ENCODE results near the gene RTN4.

Gene RTN4

DNA sequence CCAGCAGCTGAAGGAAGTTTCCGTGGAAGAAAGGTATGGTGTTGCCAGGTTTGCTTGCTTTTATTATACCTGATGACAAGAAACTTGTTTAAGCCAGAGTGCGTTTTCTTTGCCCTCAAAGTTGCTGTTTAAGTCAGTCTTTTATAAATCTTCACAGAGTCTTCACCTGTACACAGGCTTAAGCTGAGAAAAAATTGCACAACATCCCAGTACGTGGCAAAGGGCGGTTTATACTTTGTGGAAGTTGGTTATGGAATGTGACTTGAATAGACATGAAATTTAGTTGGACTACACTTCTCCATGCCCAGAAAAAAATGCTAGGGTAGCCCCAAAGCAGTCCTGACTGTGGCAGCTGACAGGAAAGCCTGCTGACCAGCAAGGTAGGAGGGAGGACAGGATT, 121.5 kb downstream of the RTN4 start:
- no peak overlapping the region for H3K4me3 ChIP-seq (ENCODE audit: low read depth, low read length)

DNA sequence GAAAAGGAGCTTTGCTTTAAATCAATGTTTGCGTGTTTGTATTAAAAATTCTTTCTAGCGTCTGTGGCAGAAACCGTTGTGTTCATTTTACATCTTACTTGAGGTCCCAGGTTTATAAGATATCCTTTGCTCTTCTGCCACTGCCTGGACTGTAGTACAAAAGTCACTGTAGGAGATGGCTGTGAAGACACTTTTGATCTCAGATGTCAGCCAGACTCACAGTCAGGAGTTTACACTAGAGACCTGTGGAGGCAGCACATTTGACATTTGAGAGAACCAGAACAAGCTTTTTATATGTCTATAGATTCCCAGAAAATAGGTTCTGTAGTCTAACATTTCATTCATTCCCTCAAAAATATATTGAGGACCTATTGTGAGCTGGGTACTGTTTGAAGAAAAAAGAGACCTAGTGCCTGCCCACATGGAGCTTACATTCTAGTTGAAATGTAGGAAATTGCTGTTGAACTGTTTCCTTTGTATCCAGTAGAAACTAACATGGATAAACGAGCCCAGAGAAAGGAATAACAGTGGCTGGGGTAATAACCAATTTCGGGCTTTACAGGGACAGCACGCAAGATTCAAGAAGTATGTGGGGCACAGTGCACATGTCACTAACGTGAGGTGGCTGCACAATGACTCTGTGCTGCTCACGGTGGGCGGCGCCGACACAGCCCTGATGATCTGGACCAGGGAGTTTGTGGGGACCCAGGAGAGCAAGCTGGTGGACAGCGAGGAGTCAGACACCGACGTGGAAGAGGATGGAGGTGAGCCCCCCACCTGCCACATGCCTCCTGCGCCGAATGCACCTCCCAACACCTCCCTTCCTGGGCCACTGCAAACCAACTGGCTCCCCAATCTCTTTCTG, 122.3 kb downstream of the RTN4 start:
- H3K4me3 ChIP-seq (ENCODE audit: low read depth, low read length): no peak overlapping the region

DNA sequence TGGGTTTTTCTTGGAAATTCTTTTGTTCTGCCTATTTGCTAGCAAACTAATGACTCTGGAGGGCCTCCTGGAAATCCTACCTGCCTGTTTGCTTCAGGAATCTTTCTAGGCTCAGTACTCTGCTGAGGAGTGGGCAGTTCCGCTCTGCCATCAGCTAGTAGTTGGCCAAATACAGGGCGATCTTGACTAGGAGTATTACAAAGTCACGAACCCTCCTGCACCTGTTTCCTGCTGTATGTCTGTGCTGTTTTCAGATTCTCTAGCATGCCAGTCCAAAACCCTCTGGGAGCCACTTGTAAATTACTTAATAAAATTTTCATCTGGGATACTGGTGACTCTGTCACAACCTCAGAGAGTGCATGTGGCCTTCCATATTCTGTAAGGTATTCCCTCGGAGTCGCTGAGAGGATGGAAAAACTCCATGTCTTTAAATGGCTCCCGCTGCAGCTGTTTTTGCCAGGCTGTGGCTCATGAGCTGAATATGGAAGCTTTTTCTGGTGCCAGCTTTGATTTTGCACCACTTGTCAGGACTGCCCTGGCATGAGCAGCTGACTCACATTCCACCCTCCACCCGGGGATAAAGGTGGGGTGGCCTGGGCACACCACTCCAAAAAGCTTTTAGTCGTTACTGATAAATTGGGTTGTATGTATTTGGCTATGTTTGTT, 123.0 kb downstream of the RTN4 start:
- H3K4me3 ChIP-seq (ENCODE audit: low read depth, low read length): no peak overlapping the region

DNA sequence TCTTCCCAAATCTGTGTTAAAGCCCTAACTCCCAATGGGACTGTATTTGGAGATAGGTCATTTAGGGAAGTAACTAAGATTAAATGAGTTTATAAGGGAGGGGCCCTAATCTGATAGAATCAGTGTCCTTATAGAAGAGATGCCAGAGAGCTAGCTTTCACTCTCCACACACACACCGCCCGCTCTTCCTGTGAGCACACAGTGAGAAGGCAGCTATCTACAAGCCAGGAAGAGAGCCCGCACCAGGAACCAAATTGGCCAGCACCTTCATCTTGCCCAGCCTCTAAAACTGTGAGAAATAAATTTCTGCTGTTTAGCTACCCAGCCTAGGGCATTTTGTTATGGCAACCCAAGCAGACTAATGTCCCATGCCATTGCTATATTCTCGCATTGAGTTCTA, 125.2 kb downstream of the RTN4 start:
- no peak overlapping the region for H3K4me3 ChIP-seq (ENCODE audit: low read depth, low read length)

DNA sequence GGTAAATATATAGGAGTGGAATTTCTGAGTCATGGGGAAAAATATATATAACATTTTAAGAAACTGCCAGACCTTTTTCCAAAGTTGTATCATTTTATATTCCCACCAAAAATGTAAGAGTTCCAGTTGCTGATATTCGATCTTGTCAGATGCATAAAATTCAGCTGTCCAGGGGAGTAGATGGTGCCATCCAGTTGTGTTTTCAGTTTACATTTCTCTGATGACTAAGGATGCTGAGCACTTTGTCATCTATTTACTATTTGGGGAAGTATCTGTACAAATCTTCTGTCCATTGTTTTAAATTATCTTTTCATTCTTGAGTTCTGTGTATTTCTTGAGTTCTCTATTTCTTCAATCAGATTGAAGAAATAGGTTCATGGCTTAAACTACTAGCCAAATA, 126.1 kb downstream of the RTN4 start:
- H3K4me3 ChIP-seq (ENCODE audit: low read depth, low read length): no peak overlapping the region

Measured in iPS-11a (cell line).